Lung (tissue), 12 donors: ENCODE results near the gene PBXIP1. TPM values are rescaled to one million over a fixed set of nuclear protein-coding genes. Genes with fewer than 3 reads are reported as not detected.
A peak's percentile ranks its signal among the peaks of the same experiment; 100 is the strongest.

Experiments used
- ATAC-seq: fragments of 200-7000 bp; cut with Tn5 transposase; one replicate; pipeline ENCODE4 v1.9.1; 2020; ENCODE audit warnings: moderate number of reproducible peaks; ENCODE audit not compliant: insufficient read depth, low FRiP score
- DNase-seq, 3 donors: peaks; one replicate each; pipeline ENCODE4 v3.0.0-alpha.2; 2013 to 2017
- H3K27ac ChIP-seq, 2 donors: one replicate each; pipeline ENCODE4 v1.5.1; 2013; ENCODE audit warnings: mild to moderate bottlenecking in 2 of 2, moderate library complexity in 2 of 2, control low read depth in 1 of 2, inconsistent platforms in 1 of 2, low read depth in 1 of 2, low read length in 1 of 2
- H3K27me3 ChIP-seq, 3 donors: one replicate each; pipeline ENCODE4 v1.5.1; 2013; ENCODE audit warnings: low read length in 2 of 3; ENCODE audit not compliant: control insufficient read depth in 3 of 3, insufficient read depth in 3 of 3
- H3K36me3 ChIP-seq, 4 donors: one replicate each; pipeline ENCODE4 v1.5.1; 2013; ENCODE audit warnings: low read length in 4 of 4, mild to moderate bottlenecking in 1 of 4, moderate library complexity in 1 of 4; ENCODE audit not compliant: control insufficient read depth in 4 of 4, insufficient read depth in 4 of 4
- H3K4me1 ChIP-seq, 5 donors: one replicate each; pipeline ENCODE4 v1.5.1; 2013; ENCODE audit warnings: low read length in 5 of 5, mild to moderate bottlenecking in 2 of 5, moderate library complexity in 1 of 5; ENCODE audit not compliant: control insufficient read depth in 5 of 5, insufficient read depth in 5 of 5
- H3K4me3 ChIP-seq: one replicate; pipeline ENCODE4 v1.5.1; 2013; ENCODE audit warnings: mild to moderate bottlenecking, control low read depth, moderate library complexity
- H3K9ac ChIP-seq, 2 donors: one replicate each; pipeline ENCODE4 v1.5.1; 2013; ENCODE audit warnings: low read length in 2 of 2, control low read depth in 1 of 2; ENCODE audit not compliant: insufficient read depth in 1 of 2
- H3K9me3 ChIP-seq, 4 donors: one replicate each; pipeline ENCODE4 v1.5.1; 2013; ENCODE audit warnings: low read length in 3 of 4, mild to moderate bottlenecking in 1 of 4, moderate library complexity in 1 of 4; ENCODE audit not compliant: control insufficient read depth in 4 of 4, insufficient read depth in 3 of 4
- CTCF ChIP-seq: IDR thresholded peaks from 2 replicates; pipeline ENCODE4 v1.5.1; 2012; ENCODE audit warnings: mild to moderate bottlenecking; ENCODE audit errors: control extremely low read depth, extremely low read depth
- WGBS, 2 donors: extraction: QIAGEN DNeasy Blood & Tissue Kit; methylation state at CpG; one replicate each; pipeline ENCODE4 v1.1.7; 2013; 5-methylcytosine and 5-hydroxymethylcytosine counted together
- polyA plus RNA-seq, 2 donors: library from polyadenylated mRNA; stranded (reverse); fragments of 200-250 nt; gene quantifications; one replicate each; pipeline ENCODE4 v1.2.1, GENCODE V29; 2013
- total RNA-seq, 2 donors: library from RNA; depleted of rRNA in 1 of 2; stranded (reverse); fragments of >200 nt in 1 of 2; gene quantifications; one replicate each; pipeline ENCODE4 v1.2.1, GENCODE V29; 2014 to 2021
- donor health status: control.
- donor health status: control.
- donor health status: Bipolar disorder and iron deficiency.
- donor health status: healthy.
- donor health status: DM: yes; HTN: yes; CAD: no.

Gene PBXIP1
- total and polyA plus RNA-seq, 4 donors: 32.8 to 178 (median 35.3) TPM

- Histone ChIP-seq H3K4me1 (peaks cover 10 to 35% (median 22%) of the 10 kb centered on the region in 5 donors), H3K27me3 (no peaks in the 10 kb centered on the region), H3K27ac (peak overlapping the region in 1 of 2 donors; percentile 1), H3K9ac (peak overlapping the region in 1 of 2 donors; percentile 38), H3K36me3 (peaks cover 0 to 9% (median 8%) of the 10 kb centered on the region in 4 donors), H3K9me3 (no peaks in the 10 kb centered on the region), H3K4me3 (no peak overlapping the region)
- ATAC-seq: no peak
- no peak for DNase-seq
- 60 to 64% methylated on average over 9 of the region's 9 CpGs for WGBS, 2 donors
- no peak for TF ChIP-seq CTCF
Observed at GRCh38 chr1:154957091-154957657, 1.3 kb upstream of the PBXIP1 start.

- WGBS, 2 donors: 20 to 24% methylated on average over 6 of the region's 6 CpGs
- no peak for TF ChIP-seq CTCF
Observed at GRCh38 chr1:154956544-154956941, 644 bp upstream of the PBXIP1 start.

GRCh38 chr1:154955039-154955717 is 721 bp downstream of the PBXIP1 start:
- H3K36me3 ChIP-seq: peaks cover 0 to 18% (median 10%) of the 10 kb centered on the region in 4 donors
- peak overlapping the region; percentile 4 for H3K4me3 ChIP-seq
- no peak for TF ChIP-seq CTCF
- no peaks in the 10 kb centered on the region for H3K9me3 ChIP-seq
- no peaks in the 10 kb centered on the region for H3K27me3 ChIP-seq
- DNase-seq (peak; percentile 67 to 83 (median 76)), ATAC-seq (peak; percentile 9)
- 4% methylated on average over 4 of the region's 4 CpGs for WGBS, 2 donors
- H3K9ac ChIP-seq: peak overlapping the region; percentile 65 to 79
- H3K4me1 ChIP-seq: peaks cover 7 to 27% (median 19%) of the 10 kb centered on the region in 5 donors
- H3K27ac ChIP-seq: peak overlapping the region; percentile 72 to 87

More at GRCh38 chr1:154956544-154956941, 644 bp upstream of the PBXIP1 start:
- DNase-seq (peak in 1 of 3 donors; percentile 52), ATAC-seq (no peak)
- peaks cover 0 to 9% (median 8%) of the 10 kb centered on the region in 4 donors for H3K36me3 ChIP-seq
- H3K4me3 ChIP-seq: peak overlapping the region; percentile 25
- peak overlapping the region; percentile 65 to 77 for H3K9ac ChIP-seq
- no peaks in the 10 kb centered on the region for H3K9me3 ChIP-seq
- H3K27me3 ChIP-seq: no peaks in the 10 kb centered on the region
- peak overlapping the region; percentile 70 to 87 for H3K27ac ChIP-seq
- H3K4me1 ChIP-seq: peaks cover 10 to 34% (median 22%) of the 10 kb centered on the region in 5 donors
